ENCODE data around the gene TTC7B. TPM values are rescaled to one million over a fixed set of nuclear protein-coding genes. Genes with fewer than 3 reads are reported as not detected.

The TTC7B gene
- total and polyA plus RNA-seq, 10 of the 15 experiments (the other 5 are each of a cell fraction or from before 2014, with no cell fraction given), result under 0.01 to 1.1 (median 0.26) TPM; not detected in 2

DNA sequence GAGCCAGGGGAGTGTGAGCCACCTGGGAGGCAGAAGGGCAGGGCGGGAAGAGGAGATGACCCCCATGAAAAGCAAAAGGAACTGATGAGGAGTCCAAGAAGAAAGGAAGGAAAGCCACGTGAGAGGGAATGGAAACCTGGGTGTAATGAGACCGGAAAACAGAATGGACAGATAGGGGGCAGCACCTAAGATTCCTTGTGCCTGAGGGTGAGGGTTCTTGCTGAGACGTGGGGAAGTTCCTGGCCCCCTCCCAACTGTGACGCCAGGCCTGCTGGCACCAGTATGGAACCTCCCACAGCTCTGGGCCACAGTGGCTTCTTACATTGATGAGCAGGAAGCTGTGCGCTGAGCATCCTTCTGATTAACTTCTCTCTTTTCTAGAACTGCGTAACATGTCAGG is 30.8 kb downstream of the TTC7B start:
- Histone ChIP-seq H3K9ac (ENCODE audit: control insufficient read depth, insufficient read depth, low read length) (no peak overlapping the region), H3K4me1 (ENCODE audit: control insufficient read depth, insufficient read depth, low read length) (no peaks in the 10 kb centered on the region), H3K27me3 (replicated peaks in 1 of 2; ENCODE audit: control insufficient read depth in 2 of 2, insufficient read depth in 2 of 2, low read length in 1 of 2) (no peaks in the 10 kb centered on the region; a peak in 1 of 4 replicates), H3K27ac (ENCODE audit: control insufficient read depth, insufficient read depth) (no peak overlapping the region), H3K79me2 (ENCODE audit: control insufficient read depth, insufficient read depth, low read length) (no peaks in the 10 kb centered on the region), H4K20me1 (ENCODE audit: control insufficient read depth, insufficient read depth) (no peaks in the 10 kb centered on the region), H3K36me3 (ENCODE audit: control insufficient read depth in 2 of 2, insufficient read depth in 2 of 2, low read length in 1 of 2) (no peaks in the 10 kb centered on the region), H2AFZ (ENCODE audit: control insufficient read depth, low read depth, low read length) (no peak overlapping the region), H3K4me2 (ENCODE audit: control insufficient read depth, insufficient read depth) (no peak overlapping the region), H3K9me3 (replicated peaks; ENCODE audit: control insufficient read depth, insufficient read depth, low read length) (no peaks in the 10 kb centered on the region), H3K4me3 (no peak overlapping the region)
- in situ Hi-C loops (cut with MboI), result no loop called here
- ATAC-seq, result no peak
- BruUV-seq (replicated peaks), result no TSS peak
- ChIA-PET RAD21 (ENCODE audit: unreplicated experiment) (no interaction called here), SMC1A (ENCODE audit: uncharacterized antibody, unreplicated experiment) (no interaction called here), POLR2A (no interaction called here), CTCF (interaction anchor here (0.8 to 1.3 kb wide), 2 partner anchors 16 to 33 kb away, joined by 3 read pairs; no protein-coding TSS in a partner anchor)
- no peak for DNase-seq (ENCODE audit: low read depth, low spot score)
- WGBS (ENCODE audit: insufficient coverage, insufficient replicate concordance, low lambda C conversion rate, missing lambda C conversion rate), result 80% methylated on average over 6 of the region's 7 CpGs
- intact Hi-C loops (cut with micrococcal nuclease; ENCODE audit: unreplicated experiment), result no loop called here
- no peak for FAIRE-seq
- TF ChIP-seq MTA3 (IDR thresholded peaks at IDR 0.05; ENCODE audit: borderline replicate concordance, low read length) (no peak), POLR2AphosphoS2 (IDR thresholded peaks at IDR 0.05; ENCODE audit: low read depth, low read length) (no peak), SMAD5 (IDR thresholded peaks at IDR 0.05; ENCODE audit: low read depth) (no peak), STAT1 (conservative IDR thresholded peaks at IDR 0.05) (no peak), YBX1 (IDR thresholded peaks at IDR 0.05) (no peak), JUNB (IDR thresholded peaks at IDR 0.05) (no peak), IKZF1 (conservative IDR thresholded peaks at IDR 0.05) (no peak), BACH1 (IDR thresholded peaks at IDR 0.05; ENCODE audit: borderline replicate concordance) (no peak)
- TF ChIP-seq, protein P1, sequence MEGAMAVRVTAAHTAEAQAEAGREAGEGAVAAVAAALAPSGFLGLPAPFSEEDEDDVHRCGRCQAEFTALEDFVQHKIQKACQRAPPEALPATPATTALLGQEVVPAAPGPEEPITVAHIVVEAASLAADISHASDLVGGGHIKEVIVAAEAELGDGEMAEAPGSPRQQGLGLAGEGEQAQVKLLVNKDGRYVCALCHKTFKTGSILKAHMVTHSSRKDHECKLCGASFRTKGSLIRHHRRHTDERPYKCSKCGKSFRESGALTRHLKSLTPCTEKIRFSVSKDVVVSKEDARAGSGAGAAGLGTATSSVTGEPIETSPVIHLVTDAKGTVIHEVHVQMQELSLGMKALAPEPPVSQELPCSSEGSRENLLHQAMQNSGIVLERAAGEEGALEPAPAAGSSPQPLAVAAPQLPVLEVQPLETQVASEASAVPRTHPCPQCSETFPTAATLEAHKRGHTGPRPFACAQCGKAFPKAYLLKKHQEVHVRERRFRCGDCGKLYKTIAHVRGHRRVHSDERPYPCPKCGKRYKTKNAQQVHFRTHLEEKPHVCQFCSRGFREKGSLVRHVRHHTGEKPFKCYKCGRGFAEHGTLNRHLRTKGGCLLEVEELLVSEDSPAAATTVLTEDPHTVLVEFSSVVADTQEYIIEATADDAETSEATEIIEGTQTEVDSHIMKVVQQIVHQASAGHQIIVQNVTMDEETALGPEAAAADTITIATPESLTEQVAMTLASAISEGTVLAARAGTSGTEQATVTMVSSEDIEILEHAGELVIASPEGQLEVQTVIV (IDR thresholded peaks at IDR 0.05; ENCODE audit: borderline replicate concordance, partially characterized antibody), result no peak
- TF ChIP-seq, protein P2, sequence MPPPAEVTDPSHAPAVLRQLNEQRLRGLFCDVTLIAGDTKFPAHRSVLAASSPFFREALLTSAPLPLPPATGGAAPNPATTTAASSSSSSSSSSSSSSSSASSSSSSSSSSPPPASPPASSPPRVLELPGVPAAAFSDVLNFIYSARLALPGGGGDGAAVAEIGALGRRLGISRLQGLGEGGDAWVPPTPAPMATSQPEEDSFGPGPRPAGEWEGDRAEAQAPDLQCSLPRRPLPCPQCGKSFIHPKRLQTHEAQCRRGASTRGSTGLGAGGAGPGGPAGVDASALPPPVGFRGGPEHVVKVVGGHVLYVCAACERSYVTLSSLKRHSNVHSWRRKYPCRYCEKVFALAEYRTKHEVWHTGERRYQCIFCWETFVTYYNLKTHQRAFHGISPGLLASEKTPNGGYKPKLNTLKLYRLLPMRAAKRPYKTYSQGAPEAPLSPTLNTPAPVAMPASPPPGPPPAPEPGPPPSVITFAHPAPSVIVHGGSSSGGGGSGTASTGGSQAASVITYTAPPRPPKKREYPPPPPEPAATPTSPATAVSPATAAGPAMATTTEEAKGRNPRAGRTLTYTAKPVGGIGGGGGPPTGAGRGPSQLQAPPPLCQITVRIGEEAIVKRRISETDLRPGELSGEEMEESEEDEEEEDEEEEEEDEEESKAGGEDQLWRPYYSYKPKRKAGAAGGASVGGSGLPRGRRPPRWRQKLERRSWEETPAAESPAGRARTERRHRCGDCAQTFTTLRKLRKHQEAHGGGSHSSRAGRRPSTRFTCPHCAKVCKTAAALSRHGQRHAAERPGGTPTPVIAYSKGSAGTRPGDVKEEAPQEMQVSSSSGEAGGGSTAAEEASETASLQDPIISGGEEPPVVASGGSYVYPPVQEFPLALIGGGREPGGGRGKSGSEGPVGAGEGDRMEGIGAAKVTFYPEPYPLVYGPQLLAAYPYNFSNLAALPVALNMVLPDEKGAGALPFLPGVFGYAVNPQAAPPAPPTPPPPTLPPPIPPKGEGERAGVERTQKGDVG (CRISPR knock-in tag; IDR thresholded peaks at IDR 0.05), result no peak
- TF ChIP-seq, protein P3, sequence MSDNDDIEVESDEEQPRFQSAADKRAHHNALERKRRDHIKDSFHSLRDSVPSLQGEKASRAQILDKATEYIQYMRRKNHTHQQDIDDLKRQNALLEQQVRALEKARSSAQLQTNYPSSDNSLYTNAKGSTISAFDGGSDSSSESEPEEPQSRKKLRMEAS (IDR thresholded peaks at IDR 0.05; ENCODE audit: low read depth, low read length), result no peak
- TF ChIP-seq, protein P4, sequence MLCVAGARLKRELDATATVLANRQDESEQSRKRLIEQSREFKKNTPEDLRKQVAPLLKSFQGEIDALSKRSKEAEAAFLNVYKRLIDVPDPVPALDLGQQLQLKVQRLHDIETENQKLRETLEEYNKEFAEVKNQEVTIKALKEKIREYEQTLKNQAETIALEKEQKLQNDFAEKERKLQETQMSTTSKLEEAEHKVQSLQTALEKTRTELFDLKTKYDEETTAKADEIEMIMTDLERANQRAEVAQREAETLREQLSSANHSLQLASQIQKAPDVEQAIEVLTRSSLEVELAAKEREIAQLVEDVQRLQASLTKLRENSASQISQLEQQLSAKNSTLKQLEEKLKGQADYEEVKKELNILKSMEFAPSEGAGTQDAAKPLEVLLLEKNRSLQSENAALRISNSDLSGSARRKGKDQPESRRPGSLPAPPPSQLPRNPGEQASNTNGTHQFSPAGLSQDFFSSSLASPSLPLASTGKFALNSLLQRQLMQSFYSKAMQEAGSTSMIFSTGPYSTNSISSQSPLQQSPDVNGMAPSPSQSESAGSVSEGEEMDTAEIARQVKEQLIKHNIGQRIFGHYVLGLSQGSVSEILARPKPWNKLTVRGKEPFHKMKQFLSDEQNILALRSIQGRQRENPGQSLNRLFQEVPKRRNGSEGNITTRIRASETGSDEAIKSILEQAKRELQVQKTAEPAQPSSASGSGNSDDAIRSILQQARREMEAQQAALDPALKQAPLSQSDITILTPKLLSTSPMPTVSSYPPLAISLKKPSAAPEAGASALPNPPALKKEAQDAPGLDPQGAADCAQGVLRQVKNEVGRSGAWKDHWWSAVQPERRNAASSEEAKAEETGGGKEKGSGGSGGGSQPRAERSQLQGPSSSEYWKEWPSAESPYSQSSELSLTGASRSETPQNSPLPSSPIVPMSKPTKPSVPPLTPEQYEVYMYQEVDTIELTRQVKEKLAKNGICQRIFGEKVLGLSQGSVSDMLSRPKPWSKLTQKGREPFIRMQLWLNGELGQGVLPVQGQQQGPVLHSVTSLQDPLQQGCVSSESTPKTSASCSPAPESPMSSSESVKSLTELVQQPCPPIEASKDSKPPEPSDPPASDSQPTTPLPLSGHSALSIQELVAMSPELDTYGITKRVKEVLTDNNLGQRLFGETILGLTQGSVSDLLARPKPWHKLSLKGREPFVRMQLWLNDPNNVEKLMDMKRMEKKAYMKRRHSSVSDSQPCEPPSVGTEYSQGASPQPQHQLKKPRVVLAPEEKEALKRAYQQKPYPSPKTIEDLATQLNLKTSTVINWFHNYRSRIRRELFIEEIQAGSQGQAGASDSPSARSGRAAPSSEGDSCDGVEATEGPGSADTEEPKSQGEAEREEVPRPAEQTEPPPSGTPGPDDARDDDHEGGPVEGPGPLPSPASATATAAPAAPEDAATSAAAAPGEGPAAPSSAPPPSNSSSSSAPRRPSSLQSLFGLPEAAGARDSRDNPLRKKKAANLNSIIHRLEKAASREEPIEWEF (IDR thresholded peaks at IDR 0.05; ENCODE audit: insufficient replicate concordance, low read depth, low read length), result no peak
- TF ChIP-seq, protein P5, sequence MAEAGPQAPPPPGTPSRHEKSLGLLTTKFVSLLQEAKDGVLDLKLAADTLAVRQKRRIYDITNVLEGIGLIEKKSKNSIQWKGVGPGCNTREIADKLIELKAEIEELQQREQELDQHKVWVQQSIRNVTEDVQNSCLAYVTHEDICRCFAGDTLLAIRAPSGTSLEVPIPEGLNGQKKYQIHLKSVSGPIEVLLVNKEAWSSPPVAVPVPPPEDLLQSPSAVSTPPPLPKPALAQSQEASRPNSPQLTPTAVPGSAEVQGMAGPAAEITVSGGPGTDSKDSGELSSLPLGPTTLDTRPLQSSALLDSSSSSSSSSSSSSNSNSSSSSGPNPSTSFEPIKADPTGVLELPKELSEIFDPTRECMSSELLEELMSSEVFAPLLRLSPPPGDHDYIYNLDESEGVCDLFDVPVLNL (IDR thresholded peaks at IDR 0.05; ENCODE audit: low read depth, low read length), result no peak
